ENCODE measurements around the gene CCDC201. TPM values are rescaled to one million over a fixed set of nuclear protein-coding genes. Genes with fewer than 3 reads are reported as not detected.
"Not testable (repeated sequence)": the region's sequence is repeated elsewhere in the genome, so short reads cannot be mapped to it uniquely, and the experiment has no call there.

CCDC201 gene
- polyA plus RNA-seq, 1 donor from 2014 or later = not detected

DNA sequence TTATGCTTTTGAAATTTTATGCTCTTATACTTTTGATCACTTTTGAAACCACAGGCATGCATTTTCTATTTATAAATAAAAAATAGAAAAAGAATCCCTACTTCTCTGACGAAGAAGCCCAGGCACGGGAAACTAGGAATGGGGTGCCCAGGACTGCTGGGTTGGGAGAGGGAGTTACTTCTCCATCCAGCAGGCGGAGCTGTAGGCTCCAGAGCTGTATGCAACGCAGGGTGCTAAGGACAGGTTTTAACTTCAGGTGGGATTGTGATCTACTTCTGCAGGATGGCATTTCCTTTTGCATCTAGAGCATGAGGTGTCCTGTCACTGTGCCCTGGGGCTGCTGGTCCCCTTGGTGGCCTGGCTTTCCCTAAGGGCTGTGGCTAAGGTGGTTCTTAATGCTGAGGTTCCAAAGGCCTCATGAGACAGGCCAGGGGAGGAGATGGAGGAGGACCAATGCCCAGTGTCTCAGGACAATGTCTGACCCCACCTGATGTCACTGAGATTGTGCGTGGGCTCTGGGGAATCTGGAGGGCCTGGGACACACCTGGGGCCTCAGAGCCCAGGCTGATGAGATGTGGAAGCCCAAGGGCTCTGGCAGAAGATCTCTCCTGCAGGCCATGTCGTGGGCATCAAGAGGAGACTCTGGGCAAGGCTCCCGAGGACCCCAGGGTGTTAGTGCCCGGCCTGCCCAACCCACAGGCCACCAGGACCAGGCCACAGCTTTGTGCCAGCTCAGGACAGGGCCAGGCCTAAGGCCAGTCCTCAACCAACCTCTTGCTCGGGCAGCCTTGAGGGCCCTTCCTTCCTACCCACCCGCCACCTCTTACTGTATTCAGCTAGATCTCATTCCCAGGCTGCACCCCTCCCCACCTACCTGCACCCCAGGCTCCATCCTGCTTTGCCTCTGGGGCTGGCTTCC is 507 bp downstream of the CCDC201 start:
- peaks cover 9% of the 10 kb centered on the region for H3K27me3 Mint-ChIP-seq
- peaks cover 2 to 10% (median 2%) of the 10 kb centered on the region in 3 donors for H3K9me3 Mint-ChIP-seq
- no peak overlapping the region for H3K27ac Mint-ChIP-seq
- H3K4me3 Mint-ChIP-seq = no peak overlapping the region
- no peaks in the 10 kb centered on the region for H3K4me1 Mint-ChIP-seq
- no peaks in the 10 kb centered on the region for H3K36me3 Mint-ChIP-seq

DNA sequence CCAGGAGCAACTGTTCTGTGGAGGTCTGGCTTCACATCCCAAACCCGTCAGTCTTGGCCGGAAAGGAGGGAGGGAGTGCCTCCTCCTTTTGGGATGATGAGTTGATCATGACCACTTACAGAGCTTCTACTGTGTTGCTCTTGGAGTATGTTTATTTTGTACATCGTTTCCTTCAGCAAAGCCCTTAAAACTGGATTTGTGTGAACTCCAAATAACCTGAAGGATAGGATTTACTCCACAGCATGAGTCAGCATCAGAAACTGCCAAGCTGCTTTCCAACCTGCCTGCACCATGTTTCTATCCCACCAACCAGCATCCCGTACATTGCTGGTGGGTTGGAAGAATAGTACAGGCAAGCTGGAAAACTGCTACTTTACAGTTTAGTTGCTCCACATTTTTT is 3.5 kb downstream of the CCDC201 start:
- Mint-ChIP-seq H3K4me3 (no peak overlapping the region), H3K36me3 (no peaks in the 10 kb centered on the region), H3K9me3 (peaks cover 0 to 5% (median 2%) of the 10 kb centered on the region in 3 donors), H3K27me3 (peaks cover 9% of the 10 kb centered on the region), H3K4me1 (no peaks in the 10 kb centered on the region), H3K27ac (no peak overlapping the region)

DNA sequence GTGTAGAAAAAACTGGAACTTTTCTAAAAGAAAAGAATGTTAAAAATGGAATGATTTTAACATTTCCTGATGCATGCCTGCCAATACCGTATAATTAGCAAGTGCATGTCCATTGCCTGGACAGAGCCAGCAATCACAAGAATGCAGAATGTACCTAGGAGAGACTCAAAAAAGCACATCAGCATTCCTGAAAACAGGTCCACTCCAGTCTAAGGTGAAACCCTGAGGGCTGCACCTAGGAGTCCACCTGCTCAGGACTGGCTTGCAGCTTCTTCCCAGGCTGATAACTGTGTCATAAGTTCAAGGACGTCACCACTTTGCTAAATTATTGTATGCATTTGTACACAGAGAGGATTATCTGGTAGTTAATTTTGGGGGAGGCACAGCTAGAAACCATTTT is 5.4 kb downstream of the CCDC201 start:
- Mint-ChIP-seq H3K4me1 (no peaks in the 10 kb centered on the region), H3K27ac (no peak overlapping the region), H3K4me3 (no peak overlapping the region), H3K27me3 (peaks cover 8% of the 10 kb centered on the region), H3K36me3 (peaks cover 3% of the 10 kb centered on the region), H3K9me3 (peaks cover 0 to 5% (median 2%) of the 10 kb centered on the region in 3 donors)

- peaks cover 5% of the 10 kb centered on the region for H3K27me3 Mint-ChIP-seq
- H3K36me3 Mint-ChIP-seq = peaks cover 3% of the 10 kb centered on the region
- no peaks in the 10 kb centered on the region for H3K4me1 Mint-ChIP-seq
- no peak overlapping the region for H3K27ac Mint-ChIP-seq
- no peak overlapping the region for H3K4me3 Mint-ChIP-seq
- peaks cover 0 to 5% (median 2%) of the 10 kb centered on the region in 3 donors for H3K9me3 Mint-ChIP-seq
These were observed 7.1 kb downstream of the CCDC201 start for GRCh38 chr7:45865594-45866410.

DNA sequence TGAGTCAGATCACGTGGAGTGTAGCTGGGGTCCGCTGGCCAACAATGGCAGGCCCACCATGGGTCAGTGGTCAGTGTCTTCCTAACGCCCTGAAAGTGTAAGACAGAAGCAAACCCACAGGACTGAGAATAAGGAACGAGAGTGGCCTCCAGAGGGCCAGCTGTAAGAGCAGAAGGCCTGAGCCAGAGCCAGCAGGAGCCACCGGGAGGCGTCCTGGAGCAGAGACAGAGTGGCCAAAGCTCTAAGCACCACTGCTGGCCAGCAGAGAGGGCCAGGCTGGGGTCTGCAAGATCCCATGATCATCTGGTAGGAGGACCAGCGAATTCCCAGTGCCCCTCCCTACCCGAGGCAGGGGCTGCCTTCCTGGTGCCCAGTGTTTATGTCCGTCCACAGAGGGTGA is 9.2 kb downstream of the CCDC201 start:
- Mint-ChIP-seq H3K4me1 (no peaks in the 10 kb centered on the region), H3K27ac (no peak overlapping the region), H3K36me3 (peaks cover 3% of the 10 kb centered on the region), H3K27me3 (peaks cover 3% of the 10 kb centered on the region), H3K4me3 (no peak overlapping the region), H3K9me3 (peaks cover 0 to 5% (median 2%) of the 10 kb centered on the region in 3 donors)

DNA sequence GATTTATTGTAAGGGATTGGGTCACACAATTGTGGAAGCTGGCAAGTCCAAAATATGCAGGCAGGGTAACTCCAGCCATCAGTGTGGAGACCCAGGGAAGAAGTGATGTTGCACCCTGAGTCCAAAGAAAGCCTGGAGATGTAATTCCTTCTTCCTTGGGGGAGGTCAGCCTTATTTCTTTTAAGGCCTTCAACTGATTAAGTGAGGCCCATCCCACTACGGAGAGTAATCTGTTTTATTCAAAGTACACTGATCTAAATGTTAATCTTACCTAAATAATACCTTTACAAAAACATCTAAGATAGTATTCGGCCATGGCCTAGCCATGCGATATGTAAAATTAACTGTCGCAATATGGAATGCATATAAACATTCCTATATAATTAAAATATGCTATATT is 16.0 kb downstream of the CCDC201 start:
- not testable (repeated sequence) for H3K27ac Mint-ChIP-seq, H3K4me1 Mint-ChIP-seq, H3K36me3 Mint-ChIP-seq, H3K27me3 Mint-ChIP-seq, H3K9me3 Mint-ChIP-seq, H3K4me3 Mint-ChIP-seq

GRCh38 chr7:45855680-45856079 is 17.2 kb downstream of the CCDC201 start:
- H3K27ac Mint-ChIP-seq, H3K4me1 Mint-ChIP-seq, H3K36me3 Mint-ChIP-seq, H3K27me3 Mint-ChIP-seq, H3K4me3 Mint-ChIP-seq, H3K9me3 Mint-ChIP-seq: not testable (repeated sequence)

DNA sequence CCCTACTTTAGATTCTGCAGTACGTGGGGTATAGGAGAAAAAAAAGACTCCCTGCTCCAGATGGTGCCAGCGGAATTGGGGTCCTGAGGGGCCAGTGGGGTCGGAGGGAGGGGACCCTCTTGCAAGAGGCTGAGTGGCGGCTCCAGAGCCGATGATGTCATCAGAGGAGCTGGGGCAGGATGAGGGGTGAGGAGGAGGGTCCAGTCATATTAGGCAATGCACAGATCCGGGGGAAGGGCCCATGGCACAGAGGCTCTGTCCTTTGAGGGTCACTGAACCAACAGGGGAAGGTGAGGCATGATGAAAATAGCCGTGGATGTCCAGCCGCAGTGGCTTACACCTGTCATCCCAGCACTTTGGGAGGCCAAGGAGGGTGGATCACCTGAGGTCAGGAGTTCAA is 19.4 kb downstream of the CCDC201 start:
- H3K36me3 Mint-ChIP-seq, H3K27ac Mint-ChIP-seq, H3K4me1 Mint-ChIP-seq, H3K27me3 Mint-ChIP-seq, H3K9me3 Mint-ChIP-seq: not testable (repeated sequence)
- peak overlapping the region in 1 of 4 donors; percentile 47 for H3K4me3 Mint-ChIP-seq

- H3K36me3 Mint-ChIP-seq, H3K9me3 Mint-ChIP-seq, H3K4me3 Mint-ChIP-seq, H3K27me3 Mint-ChIP-seq, H3K4me1 Mint-ChIP-seq, H3K27ac Mint-ChIP-seq: not testable (repeated sequence)
These were observed 19.9 kb downstream of the CCDC201 start for GRCh38 chr7:45852984-45853383.

GRCh38 chr7:45848734-45849133 is 24.1 kb downstream of the CCDC201 start:
- H3K4me1 Mint-ChIP-seq, H3K27ac Mint-ChIP-seq, H3K9me3 Mint-ChIP-seq, H3K36me3 Mint-ChIP-seq, H3K4me3 Mint-ChIP-seq, H3K27me3 Mint-ChIP-seq: not testable (repeated sequence)

GRCh38 chr7:45846536-45846935 is 26.3 kb downstream of the CCDC201 start:
- not testable (repeated sequence) for H3K27me3 Mint-ChIP-seq, H3K4me3 Mint-ChIP-seq, H3K9me3 Mint-ChIP-seq, H3K36me3 Mint-ChIP-seq, H3K27ac Mint-ChIP-seq, H3K4me1 Mint-ChIP-seq

DNA sequence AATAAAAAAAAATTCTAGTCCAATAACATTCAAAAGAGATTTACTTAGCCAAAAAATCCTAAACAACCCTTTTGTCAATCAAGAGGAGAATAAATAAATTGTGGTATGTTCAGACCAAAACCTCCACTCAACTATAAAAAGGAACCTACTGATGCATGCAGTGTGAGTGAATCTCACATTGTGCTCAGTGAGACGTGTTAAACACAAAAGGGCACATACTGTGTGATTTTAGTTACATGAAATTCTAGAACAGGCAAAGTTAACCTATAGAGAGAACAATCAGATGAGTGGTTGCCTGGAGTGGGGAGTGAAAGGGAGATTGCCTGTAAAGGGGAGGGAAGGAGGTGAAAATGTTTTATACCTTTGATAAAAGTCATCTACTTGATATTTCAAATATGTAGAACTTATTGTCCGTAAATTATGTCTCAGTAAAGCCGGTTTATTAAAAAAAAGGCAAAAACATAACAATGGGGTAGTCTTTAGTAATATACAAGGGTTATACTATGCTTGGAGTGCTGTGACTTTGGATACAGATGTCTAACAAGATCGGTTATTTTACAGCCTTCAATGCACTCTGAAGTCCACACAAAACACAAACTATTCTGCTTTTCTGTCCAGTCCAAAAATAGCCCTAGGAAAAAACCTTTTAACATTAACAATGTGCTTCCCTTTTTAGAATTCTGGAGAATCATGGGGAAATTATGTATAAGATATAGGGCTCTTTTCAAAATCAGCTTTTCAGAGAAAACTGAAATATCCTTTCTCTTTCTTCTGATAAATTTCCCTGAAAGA is 30.8 kb downstream of the CCDC201 start:
- H3K9me3 Mint-ChIP-seq, H3K36me3 Mint-ChIP-seq, H3K27me3 Mint-ChIP-seq, H3K27ac Mint-ChIP-seq, H3K4me3 Mint-ChIP-seq, H3K4me1 Mint-ChIP-seq: not testable (repeated sequence)

- not testable (repeated sequence) for H3K4me3 Mint-ChIP-seq, H3K9me3 Mint-ChIP-seq, H3K27me3 Mint-ChIP-seq, H3K27ac Mint-ChIP-seq, H3K4me1 Mint-ChIP-seq, H3K36me3 Mint-ChIP-seq
These were observed 34.0 kb downstream of the CCDC201 start for GRCh38 chr7:45838852-45839251.

- not testable (repeated sequence) for H3K4me1 Mint-ChIP-seq, H3K9me3 Mint-ChIP-seq, H3K4me3 Mint-ChIP-seq, H3K27me3 Mint-ChIP-seq, H3K36me3 Mint-ChIP-seq, H3K27ac Mint-ChIP-seq
These were observed 40.3 kb downstream of the CCDC201 start for GRCh38 chr7:45832433-45833177.

- not testable (repeated sequence) for H3K4me1 Mint-ChIP-seq, H3K27me3 Mint-ChIP-seq, H3K9me3 Mint-ChIP-seq, H3K36me3 Mint-ChIP-seq, H3K4me3 Mint-ChIP-seq, H3K27ac Mint-ChIP-seq
These were observed 43.0 kb downstream of the CCDC201 start for GRCh38 chr7:45829846-45830245.
